Kidney (tissue), 14 donors: ENCODE data around the gene FLOT2. TPM values are rescaled to one million over a fixed set of nuclear protein-coding genes. Genes with fewer than 3 reads are reported as not detected.
"Not testable (repeated sequence)": the region's sequence is repeated elsewhere in the genome, so short reads cannot be mapped to it uniquely, and the experiment has no call there.

Experiments
- DNase-seq, 5 donors: peaks; one replicate each; pipeline ENCODE4 v3.0.0-alpha.2; 2013 to 2020
- FAIRE-seq: peaks from 2 replicates; lab custom pipeline; 2012; peaks lifted over from hg19 to GRCh38; lab: Jason Lieb, UNC
- H3K27ac ChIP-seq, 2 donors: one replicate each; pipeline ENCODE4 v1.7.0; 2013; ENCODE audit warnings: low read depth in 2 of 2, low read length in 2 of 2, inconsistent platforms in 1 of 2
- H3K27me3 ChIP-seq: one replicate; pipeline ENCODE4 v1.7.1; 2013; ENCODE audit warnings: low read length, inconsistent platforms; ENCODE audit not compliant: control insufficient read depth, insufficient read depth
- H3K36me3 ChIP-seq, 3 donors: one replicate each; pipeline versions ENCODE4 v1.7.0 to v1.7.1; 2013; ENCODE audit warnings: low read length in 3 of 3, control low read depth in 1 of 3, inconsistent platforms in 1 of 3; ENCODE audit not compliant: insufficient read depth in 3 of 3, control insufficient read depth in 2 of 3
- H3K4me1 ChIP-seq, 3 donors: one replicate each; pipeline versions ENCODE4 v1.7.0 to v1.7.1; 2013; ENCODE audit warnings: low read length in 3 of 3, inconsistent platforms in 1 of 3, low read depth in 1 of 3; ENCODE audit not compliant: control insufficient read depth in 2 of 3, insufficient read depth in 2 of 3
- H3K4me3 ChIP-seq, 3 donors: one replicate each; pipeline versions ENCODE4 v1.7.0 to v1.8.1; 2013; ENCODE audit warnings: low read length in 3 of 3, control low read depth in 1 of 3, inconsistent platforms in 1 of 3
- H3K9ac ChIP-seq, 3 donors: one replicate each; pipeline versions ENCODE4 v1.7.0 to v1.7.1; 2013; ENCODE audit warnings: low read length in 3 of 3, control low read depth in 1 of 3, inconsistent platforms in 1 of 3
- H3K9me3 ChIP-seq, 3 donors: one replicate each; pipeline versions ENCODE4 v1.7.0 to v1.7.1; 2013; ENCODE audit warnings: low read length in 3 of 3, control low read depth in 1 of 3, inconsistent platforms in 1 of 3; ENCODE audit not compliant: control insufficient read depth in 2 of 3, insufficient read depth in 1 of 3
- CTCF ChIP-seq: IDR thresholded peaks from 3 replicates; pipeline ENCODE4 v1.5.1; 2012; ENCODE audit warnings: mild to moderate bottlenecking, moderate library complexity, borderline replicate concordance; ENCODE audit not compliant: insufficient read depth; ENCODE audit errors: extremely low read depth
- intact Hi-C: fragments of 100-400 bp; cut with DNase I; formaldehyde crosslinking; loops from one replicate; pipeline ENCODE4 v1.11.1; 2022
- polyA plus RNA-seq: library from polyadenylated mRNA; stranded (reverse); fragments of 350-450 nt; fragmentation: Illumina TruSeq; extraction: RNeasy Lipid Tissue Mini Kit (QIAGEN cat#74804); gene quantifications from one replicate; pipeline ENCODE4 v1.2.3, GENCODE V29; 2014; ENCODE audit warnings: low read depth, low replicate concordance; ENCODE audit not compliant: insufficient read depth
- total RNA-seq: library from RNA; stranded (reverse); fragmentation: NEBNext Ultra II Directional; extraction: Animal tissue kit (Norgen Biotek cat#: 25700); gene quantifications from one replicate; pipeline ENCODE4 v1.2.1, GENCODE V29; 2021
- donor health status: control.
- donor health status: control.
- donor health status: control.
- donor health status: control.
- donor health status: control.
- donor health status: DM: yes; HTN: yes; CAD: no.
- donor health status: Normal renal cell carcinoma (clear cell type).

FLOT2 gene
- total and polyA plus RNA-seq, 2 donors from 2014 or later: 200 to 260 TPM

- H3K36me3 ChIP-seq, H3K9me3 ChIP-seq, H3K27ac ChIP-seq, intact Hi-C loops, H3K27me3 ChIP-seq, FAIRE-seq, H3K4me3 ChIP-seq, H3K4me1 ChIP-seq, H3K9ac ChIP-seq: not testable (repeated sequence)
- TF ChIP-seq CTCF: peak; percentile 37
- DNase-seq: peak in 1 of 5 donors; percentile 60
Measured at GRCh38 chr17:28848667-28849066, 48.9 kb downstream of the FLOT2 start.

GRCh38 chr17:28846699-28847098 is 50.8 kb downstream of the FLOT2 start:
- H3K4me1 ChIP-seq, FAIRE-seq, H3K4me3 ChIP-seq, H3K27me3 ChIP-seq, H3K36me3 ChIP-seq, intact Hi-C loops, H3K9me3 ChIP-seq, H3K27ac ChIP-seq, H3K9ac ChIP-seq: not testable (repeated sequence)
- DNase-seq: peak in 1 of 5 donors; percentile 11

- Histone ChIP-seq H3K36me3 (no peaks in the 10 kb centered on the region), H3K9ac (no peak overlapping the region), H3K9me3 (no peaks in the 10 kb centered on the region), H3K27me3 (no peaks in the 10 kb centered on the region), H3K4me1 (no peaks in the 10 kb centered on the region), H3K4me3 (no peak overlapping the region), H3K27ac (no peak overlapping the region)
- intact Hi-C loops: no loop called here
- DNase-seq: peak in 1 of 5 donors; percentile 12
- no peak for FAIRE-seq
- no peak for TF ChIP-seq CTCF
Measured at GRCh38 chr17:28846231-28846630, 51.3 kb downstream of the FLOT2 start.

- H3K27me3 ChIP-seq: no peaks in the 10 kb centered on the region
- no peaks in the 10 kb centered on the region for H3K4me1 ChIP-seq
- no peak for TF ChIP-seq CTCF
- H3K36me3 ChIP-seq: no peaks in the 10 kb centered on the region
- no peak overlapping the region for H3K27ac ChIP-seq
- intact Hi-C loops: no loop called here
- no peaks in the 10 kb centered on the region for H3K9me3 ChIP-seq
- no peak overlapping the region for H3K9ac ChIP-seq
- DNase-seq (no peak), FAIRE-seq (no peak)
- H3K4me3 ChIP-seq: no peak overlapping the region
Measured at GRCh38 chr17:28843816-28844148, 53.8 kb downstream of the FLOT2 start.
